ENCODE data around the gene MRM1. TPM values are rescaled to one million over a fixed set of nuclear protein-coding genes. Genes with fewer than 3 reads are reported as not detected.

The MRM1 gene
- total RNA-seq, 1 donor from 2014 or later = 2.6 TPM

DNA sequence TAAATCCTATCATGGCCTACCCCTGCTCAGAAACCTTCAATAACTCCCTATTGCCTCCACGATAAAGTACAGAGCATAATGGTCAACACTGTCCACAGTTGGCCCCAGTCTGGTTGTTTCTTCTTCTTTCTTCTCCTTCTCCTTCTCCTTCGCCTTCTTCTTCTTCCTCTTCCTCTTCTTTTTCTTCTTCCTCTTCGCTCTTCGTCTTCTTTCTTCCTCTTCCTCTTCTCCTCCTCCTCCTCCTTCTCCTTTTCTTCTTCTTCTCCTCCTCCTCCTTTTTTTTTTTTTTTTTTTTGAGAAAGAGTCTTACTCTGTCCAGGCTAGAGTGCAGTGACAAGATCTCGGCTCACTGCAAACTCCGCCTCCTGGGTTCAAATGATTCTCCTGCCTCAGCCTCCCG, 23.8 kb downstream of the MRM1 start:
- no peak overlapping the region for H3K4me3 Mint-ChIP-seq (ENCODE audit: unreplicated experiment)
- no peaks in the 10 kb centered on the region for H3K9me3 Mint-ChIP-seq (ENCODE audit: low read depth)
- no peaks in the 10 kb centered on the region for H3K27me3 Mint-ChIP-seq (ENCODE audit: low read depth)
- H3K4me1 Mint-ChIP-seq (ENCODE audit: low read depth) = peaks cover 3% of the 10 kb centered on the region
- TF ChIP-seq, protein P1, sequence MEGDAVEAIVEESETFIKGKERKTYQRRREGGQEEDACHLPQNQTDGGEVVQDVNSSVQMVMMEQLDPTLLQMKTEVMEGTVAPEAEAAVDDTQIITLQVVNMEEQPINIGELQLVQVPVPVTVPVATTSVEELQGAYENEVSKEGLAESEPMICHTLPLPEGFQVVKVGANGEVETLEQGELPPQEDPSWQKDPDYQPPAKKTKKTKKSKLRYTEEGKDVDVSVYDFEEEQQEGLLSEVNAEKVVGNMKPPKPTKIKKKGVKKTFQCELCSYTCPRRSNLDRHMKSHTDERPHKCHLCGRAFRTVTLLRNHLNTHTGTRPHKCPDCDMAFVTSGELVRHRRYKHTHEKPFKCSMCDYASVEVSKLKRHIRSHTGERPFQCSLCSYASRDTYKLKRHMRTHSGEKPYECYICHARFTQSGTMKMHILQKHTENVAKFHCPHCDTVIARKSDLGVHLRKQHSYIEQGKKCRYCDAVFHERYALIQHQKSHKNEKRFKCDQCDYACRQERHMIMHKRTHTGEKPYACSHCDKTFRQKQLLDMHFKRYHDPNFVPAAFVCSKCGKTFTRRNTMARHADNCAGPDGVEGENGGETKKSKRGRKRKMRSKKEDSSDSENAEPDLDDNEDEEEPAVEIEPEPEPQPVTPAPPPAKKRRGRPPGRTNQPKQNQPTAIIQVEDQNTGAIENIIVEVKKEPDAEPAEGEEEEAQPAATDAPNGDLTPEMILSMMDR (IDR thresholded peaks at IDR 0.05) = no peak
- no peak overlapping the region for H3K27ac Mint-ChIP-seq (ENCODE audit: unreplicated experiment)
- H3K36me3 Mint-ChIP-seq (ENCODE audit: low read depth) = no peaks in the 10 kb centered on the region
- no peak for DNase-seq (ENCODE audit: low spot score)

DNA sequence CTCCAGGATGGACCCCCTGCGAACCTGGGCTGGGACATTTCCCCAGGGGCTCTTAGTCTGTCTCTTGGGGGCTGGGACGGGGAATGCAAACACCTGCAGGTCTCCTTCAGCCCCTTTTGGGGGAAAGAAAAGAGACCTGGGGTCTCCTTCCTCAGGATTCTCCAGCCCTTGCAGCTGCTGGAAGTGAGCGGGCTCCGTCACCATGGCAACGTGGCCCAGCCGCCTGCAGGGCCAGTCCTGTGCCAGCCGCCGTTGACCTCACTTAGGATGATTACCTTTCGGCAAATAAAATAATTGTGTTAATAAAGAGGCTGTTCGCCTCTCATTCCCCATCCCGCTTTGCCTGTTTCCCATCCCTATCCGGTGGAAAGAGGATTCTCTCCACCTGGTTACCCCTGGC, 25.7 kb downstream of the MRM1 start:
- no peak overlapping the region for H3K27ac Mint-ChIP-seq (ENCODE audit: unreplicated experiment)
- H3K36me3 Mint-ChIP-seq (ENCODE audit: low read depth) = no peaks in the 10 kb centered on the region
- peaks cover 9% of the 10 kb centered on the region for H3K27me3 Mint-ChIP-seq (ENCODE audit: low read depth)
- no peak for DNase-seq (ENCODE audit: low spot score)
- no peak overlapping the region for H3K4me3 Mint-ChIP-seq (ENCODE audit: unreplicated experiment)
- H3K9me3 Mint-ChIP-seq (ENCODE audit: low read depth) = no peaks in the 10 kb centered on the region
- H3K4me1 Mint-ChIP-seq (ENCODE audit: low read depth) = peaks cover 3% of the 10 kb centered on the region
- TF ChIP-seq, protein P1 (IDR thresholded peaks at IDR 0.05) = no peak

DNA sequence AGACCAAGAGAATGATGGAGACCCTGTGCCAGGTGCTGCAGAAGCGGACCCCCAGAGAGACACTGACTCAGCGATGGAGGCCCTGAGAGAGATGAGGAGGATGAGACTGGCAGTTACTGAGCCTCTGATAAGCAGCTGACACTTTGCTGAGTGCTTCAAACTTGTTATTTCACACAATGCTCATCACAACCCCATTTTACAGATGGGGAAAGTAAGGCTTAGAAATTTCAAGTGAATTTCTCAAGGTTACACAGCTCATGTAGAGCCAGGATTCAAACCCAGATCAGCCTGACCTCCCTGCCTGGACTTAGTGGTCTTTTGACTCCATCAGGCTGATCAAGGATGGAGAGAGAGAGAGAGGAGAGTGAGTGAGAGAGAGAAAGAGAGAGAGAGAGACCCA, 27.2 kb downstream of the MRM1 start:
- TF ChIP-seq, protein P1 (IDR thresholded peaks at IDR 0.05) = no peak
- H3K36me3 Mint-ChIP-seq (ENCODE audit: low read depth) = no peaks in the 10 kb centered on the region
- DNase-seq (ENCODE audit: low spot score) = no peak
- H3K4me1 Mint-ChIP-seq (ENCODE audit: low read depth) = peaks cover 15% of the 10 kb centered on the region
- no peaks in the 10 kb centered on the region for H3K9me3 Mint-ChIP-seq (ENCODE audit: low read depth)
- H3K27me3 Mint-ChIP-seq (ENCODE audit: low read depth) = peaks cover 20% of the 10 kb centered on the region
- H3K4me3 Mint-ChIP-seq (ENCODE audit: unreplicated experiment) = no peak overlapping the region
- no peak overlapping the region for H3K27ac Mint-ChIP-seq (ENCODE audit: unreplicated experiment)

DNA sequence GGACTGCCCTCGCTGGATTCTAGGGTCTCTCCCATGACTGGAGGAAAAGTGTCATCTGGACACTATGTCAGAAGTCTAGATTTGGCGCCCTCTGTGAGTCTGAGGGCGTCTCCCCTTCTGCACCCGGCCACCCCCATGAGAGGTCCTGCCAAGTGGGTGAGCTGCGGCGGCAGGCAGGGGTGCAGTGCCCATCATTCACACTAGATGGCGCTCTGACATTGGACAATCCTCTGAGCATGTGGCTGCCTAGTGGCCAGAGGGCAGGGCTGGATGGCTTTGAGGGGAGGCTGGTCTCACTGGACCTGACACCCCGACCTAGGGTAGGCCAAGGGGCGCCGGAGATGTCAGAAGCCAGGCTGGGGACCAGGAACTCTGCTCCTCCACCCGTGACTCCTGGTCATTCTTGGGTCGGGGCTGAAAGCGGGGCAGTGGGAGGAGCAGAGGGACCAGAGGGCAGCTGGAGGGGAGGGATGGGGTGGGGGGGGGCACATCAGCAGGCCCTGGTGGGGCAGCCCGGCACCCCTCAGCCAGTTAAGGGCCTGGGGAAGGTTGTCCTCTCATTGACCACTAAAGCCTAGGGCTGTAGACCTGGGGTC, 28.0 kb downstream of the MRM1 start:
- Mint-ChIP-seq H3K9me3 (ENCODE audit: low read depth) (no peaks in the 10 kb centered on the region), H3K36me3 (ENCODE audit: low read depth) (no peaks in the 10 kb centered on the region), H3K27ac (ENCODE audit: unreplicated experiment) (no peak overlapping the region), H3K4me3 (ENCODE audit: unreplicated experiment) (no peak overlapping the region), H3K4me1 (ENCODE audit: low read depth) (peaks cover 18% of the 10 kb centered on the region), H3K27me3 (ENCODE audit: low read depth) (peaks cover 20% of the 10 kb centered on the region)
- no peak for DNase-seq (ENCODE audit: low spot score)
- TF ChIP-seq, protein P1 (IDR thresholded peaks at IDR 0.05) = peak; percentile 98

GRCh38 chr17:36629970-36630502, 28.7 kb downstream of the MRM1 start:
- no peak for DNase-seq (ENCODE audit: low spot score)
- no peak overlapping the region for H3K27ac Mint-ChIP-seq (ENCODE audit: unreplicated experiment)
- H3K4me1 Mint-ChIP-seq (ENCODE audit: low read depth) = peaks cover 18% of the 10 kb centered on the region
- H3K4me3 Mint-ChIP-seq (ENCODE audit: unreplicated experiment) = no peak overlapping the region
- no peaks in the 10 kb centered on the region for H3K36me3 Mint-ChIP-seq (ENCODE audit: low read depth)
- peaks cover 22% of the 10 kb centered on the region for H3K27me3 Mint-ChIP-seq (ENCODE audit: low read depth)
- H3K9me3 Mint-ChIP-seq (ENCODE audit: low read depth) = no peaks in the 10 kb centered on the region
- TF ChIP-seq, protein P1 (IDR thresholded peaks at IDR 0.05) = no peak

Data from chondrocyte (in vitro differentiated cells).